ENCODE results near the gene KIAA0232. TPM values are rescaled to one million over a fixed set of nuclear protein-coding genes. Genes with fewer than 3 reads are reported as not detected.

Gene KIAA0232
- total RNA-seq, 1 experiment from 2014 or later: 28.5 TPM

DNA sequence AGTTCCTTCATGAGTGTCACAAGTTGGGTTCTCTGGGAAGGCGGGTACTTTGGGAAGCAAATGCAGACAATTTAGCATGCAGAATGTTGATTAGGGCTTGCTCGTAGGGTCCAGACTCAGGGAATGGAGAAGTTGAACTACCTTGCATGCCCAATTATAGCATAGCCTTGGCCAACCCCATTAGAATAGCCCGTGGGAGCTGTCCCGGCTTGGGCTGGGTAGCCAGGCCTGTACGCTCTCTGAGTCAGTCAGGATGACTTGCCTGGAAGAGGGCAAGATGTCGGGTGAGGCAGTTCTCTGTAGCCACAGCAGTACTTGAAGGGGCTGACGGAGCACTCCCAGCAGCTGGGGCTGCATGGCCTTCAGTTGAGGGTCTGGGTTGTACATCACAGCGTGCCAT lies 19.5 kb downstream of the KIAA0232 start:
- Histone ChIP-seq H2AK5ac (ENCODE audit: insufficient read length, low read length) (no peak overlapping the region), H3K23ac (ENCODE audit: insufficient read length, low read depth, low read length) (no peak overlapping the region), H2BK120ac (ENCODE audit: low read depth, low read length, poor library complexity, severe bottlenecking) (no peak overlapping the region), H3K79me2 (ENCODE audit: insufficient read depth, low read length) (peaks cover 17% of the 10 kb centered on the region; the same call in 1 of the 2 replicates), H3T11ph (ENCODE audit: low read length) (no peak overlapping the region), H4K5ac (ENCODE audit: insufficient read length, low read depth, low read length) (no peak overlapping the region), H3K23me2 (ENCODE audit: insufficient read length, low read depth, low read length, poor library complexity, severe bottlenecking) (no peaks in the 10 kb centered on the region), H3K4me2 (ENCODE audit: insufficient read depth, insufficient read length, low read length) (no peak overlapping the region), H2AFZ (ENCODE audit: low read length) (no peak overlapping the region), H2BK15ac (ENCODE audit: low read depth, low read length) (no peak overlapping the region), H3K9ac (ENCODE audit: extremely low read depth, insufficient read length, low read length) (no peak overlapping the region), H3K79me1 (ENCODE audit: insufficient read depth, low read depth, low read length, poor library complexity, severe bottlenecking) (peaks cover 8% of the 10 kb centered on the region), H4K20me1 (ENCODE audit: control insufficient read depth, insufficient read depth, insufficient read length) (no peaks in the 10 kb centered on the region), H2BK5ac (ENCODE audit: insufficient read length, low read length) (no peak overlapping the region), H3K56ac (ENCODE audit: insufficient read length, low read depth, low read length) (no peak overlapping the region), H3K14ac (ENCODE audit: insufficient read depth, low read length) (no peak overlapping the region), H2BK20ac (ENCODE audit: low read depth, low read length, poor library complexity, severe bottlenecking) (no peak overlapping the region), H3K27ac (ENCODE audit: insufficient read length, low read depth, low read length) (no peak overlapping the region), H3K4me1 (ENCODE audit: insufficient read depth, low read length) (no peaks in the 10 kb centered on the region), H3K27me3 (ENCODE audit: insufficient read depth, low read length) (no peaks in the 10 kb centered on the region), H3K9me3 (ENCODE audit: control insufficient read depth, low read depth, low read length) (no peaks in the 10 kb centered on the region), H2BK12ac (ENCODE audit: insufficient read length, low read depth, low read length) (no peak overlapping the region), H4K91ac (ENCODE audit: insufficient read length, low read depth, low read length) (no peak overlapping the region), H4K8ac (replicated peaks; ENCODE audit: insufficient read length, low read depth, low read length) (no peak overlapping the region), H3K4ac (ENCODE audit: low read depth, low read length) (no peak overlapping the region), H3K18ac (ENCODE audit: insufficient read length, low read depth, low read length) (no peak overlapping the region)
- Mint-ChIP-seq H3K4me1 (peaks cover 15 to 21% of the 10 kb centered on the region in 2 experiments), H3K4me3 (no peak overlapping the region), H3K27ac (no peak overlapping the region), H3K27me3 (ENCODE audit: low read depth) (no peaks in the 10 kb centered on the region), H3K36me3 (ENCODE audit: insufficient read depth in 1 of 3, low read depth in 3 of 3) (peaks cover 0 to 11% (median 6%) of the 10 kb centered on the region in 3 experiments; a peak in 5 of 7 replicates), H3K9me3 (no peaks in the 10 kb centered on the region)
- WGBS (ENCODE audit: extremely low coverage, insufficient read length, low lambda C conversion rate): no CpG with 5 or more reads among the region's 8 CpGs
- no peak for DNase-seq
- TF ChIP-seq CTCF (conservative IDR thresholded peaks at IDR 0.05): no peak

Measured in H9 (cell line).